GM12874 (cell line): ENCODE measurements around the gene DOCK4.
A peak's percentile ranks its signal among the peaks of the same experiment; 100 is the strongest.

Source experiments
- CTCF ChIP-seq: IDR thresholded peaks from 2 replicates; pipeline ENCODE4 v1.5.1; 2011; ENCODE audit warnings: low read depth, mild to moderate bottlenecking, control low read depth, low read length, moderate library complexity; ENCODE audit not compliant: insufficient read depth

The DOCK4 gene

GRCh38 chr7:111771638-111772037 is 434.6 kb downstream of the DOCK4 start:
- no peak for TF ChIP-seq CTCF

- TF ChIP-seq CTCF: no peak
These were observed 436.1 kb downstream of the DOCK4 start for GRCh38 chr7:111770116-111770515.

DNA sequence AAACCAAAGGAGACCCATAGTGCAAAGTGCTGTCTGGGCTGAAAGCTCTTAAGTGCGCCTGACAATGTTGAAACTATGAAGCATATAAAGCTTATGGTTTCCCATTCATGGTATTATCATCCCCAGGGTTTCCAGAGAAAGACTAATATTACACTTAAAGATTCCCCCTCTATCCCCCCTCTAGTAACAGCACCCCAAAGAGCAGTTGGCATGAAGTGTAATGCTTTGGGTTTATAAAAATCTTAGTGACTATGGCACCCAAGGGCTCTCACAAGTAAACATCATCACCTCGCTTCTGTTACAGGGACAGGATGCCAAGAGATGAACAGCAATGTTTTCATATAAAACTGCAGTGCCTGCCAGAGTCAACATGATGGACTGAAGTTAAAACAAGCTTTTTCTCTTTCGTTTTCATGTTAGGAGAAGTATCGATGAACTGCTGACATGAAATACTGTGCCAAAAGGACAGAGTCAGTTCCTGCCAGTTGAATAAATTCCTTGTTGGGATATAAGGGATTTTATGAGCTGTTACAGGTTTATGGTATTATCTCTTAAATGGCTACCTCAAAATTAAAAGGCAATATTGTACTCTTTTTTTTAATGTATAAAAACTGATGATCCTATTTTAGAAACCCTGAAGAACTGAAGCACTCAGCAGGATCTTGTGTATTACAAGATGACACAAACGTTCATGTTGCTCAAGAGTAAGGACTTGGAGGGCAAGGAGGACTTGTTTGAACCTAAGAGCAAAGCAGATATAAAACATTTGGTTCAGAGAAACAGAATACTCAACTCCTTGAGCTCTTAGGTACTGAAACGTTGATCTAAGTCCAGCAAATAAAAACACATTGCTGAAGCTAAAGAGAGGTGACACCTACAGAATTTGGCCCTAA is 440.2 kb downstream of the DOCK4 start:
- no peak for TF ChIP-seq CTCF

DNA sequence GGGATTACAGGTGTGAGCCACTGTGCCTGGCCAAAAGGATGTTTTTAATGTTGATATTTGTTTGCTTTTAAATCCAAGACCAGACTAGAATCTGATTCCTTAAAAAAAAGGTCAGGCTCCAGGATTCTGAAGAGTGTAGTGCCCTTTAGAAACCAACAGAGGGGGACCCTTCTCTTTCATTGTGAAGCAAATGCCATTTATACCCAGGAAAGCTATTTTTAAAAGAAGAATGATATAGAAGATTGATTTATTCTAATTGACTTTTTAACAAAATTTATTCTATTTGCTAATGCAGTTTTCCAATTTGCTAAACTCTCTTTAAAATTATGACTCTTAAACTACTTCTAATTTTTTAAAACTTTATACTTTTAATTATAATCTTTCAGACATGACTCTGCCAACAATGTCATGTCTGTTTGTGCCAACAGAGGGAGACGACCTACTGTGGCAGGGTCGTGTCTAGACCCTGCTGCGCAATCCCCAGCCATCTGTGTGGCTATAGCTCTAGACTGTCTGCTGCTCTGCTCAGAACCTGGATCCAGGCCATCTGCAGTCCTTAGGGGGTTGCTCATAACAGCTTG is 442.9 kb downstream of the DOCK4 start:
- TF ChIP-seq CTCF: 0 out of 2 replicates have a peak, but pooled peaks have one; percentile 29

DNA sequence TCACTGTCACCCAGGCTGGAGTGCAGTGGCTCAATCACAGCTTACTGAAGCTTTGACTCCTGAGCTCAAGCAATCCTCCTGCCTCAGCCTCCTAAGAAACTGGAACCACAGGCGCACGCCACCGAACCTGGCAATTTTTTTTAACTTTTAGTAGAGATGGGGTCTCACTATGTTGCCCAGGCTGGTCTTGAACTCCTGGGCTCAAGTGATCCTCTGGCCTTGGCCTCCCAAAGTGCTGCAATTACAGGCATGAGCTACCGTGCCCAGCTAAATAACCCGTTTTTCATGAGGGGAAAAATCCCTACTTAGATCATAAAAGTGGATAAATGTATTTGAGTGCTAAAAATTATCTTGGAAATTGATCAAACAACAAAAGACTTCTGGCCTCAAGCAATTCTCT is 443.4 kb downstream of the DOCK4 start:
- TF ChIP-seq CTCF: no peak

GRCh38 chr7:111762211-111762610 is 444.0 kb downstream of the DOCK4 start:
- TF ChIP-seq CTCF: no peak

DNA sequence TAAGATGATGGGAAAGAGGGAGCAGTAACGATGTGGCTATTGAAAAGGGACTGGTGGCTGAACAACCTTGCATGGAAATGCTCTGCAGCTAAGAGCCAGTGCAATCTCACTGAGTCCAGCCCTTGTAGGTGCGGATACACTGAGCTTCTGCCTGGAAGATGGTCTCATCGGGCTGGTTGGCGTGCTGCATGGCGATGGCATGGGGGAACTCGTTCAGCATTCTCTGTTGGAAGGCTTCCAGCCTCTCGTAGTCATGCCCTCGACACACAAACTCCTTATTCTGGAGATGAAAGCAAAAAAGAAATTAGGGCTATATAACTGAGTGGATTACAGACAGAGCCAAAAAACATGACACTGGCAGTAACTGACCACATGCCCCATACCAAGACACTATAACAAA is 446.2 kb downstream of the DOCK4 start:
- TF ChIP-seq CTCF: no peak
